Stimulated activated CD8-positive, alpha-beta memory T cell treated with anti-CD3 and anti-CD28 coated beads, Interleukin-15, amount 100 ng/mL, for 4 hours (primary cell): ENCODE data around the gene IFRD2.
A peak's percentile ranks its signal among the peaks of the same experiment; 100 is the strongest.
"Not testable (repeated sequence)": the region's sequence is repeated elsewhere in the genome, so short reads cannot be mapped to it uniquely, and the experiment has no call there.

Source experiments
- DNase-seq, 2 donors: peaks; one replicate each; pipeline ENCODE4 v3.0.0-alpha.2; 2020; ENCODE audit warnings: low read depth in 2 of 2

IFRD2 gene

GRCh38 chr3:50268276-50268675, 24.0 kb downstream of the IFRD2 start:
- no peak for DNase-seq

- DNase-seq: no peak
Observed at GRCh38 chr3:50267280-50267913, 24.8 kb downstream of the IFRD2 start.

- no peak for DNase-seq
Observed at GRCh38 chr3:50266836-50267235, 25.4 kb downstream of the IFRD2 start.

- no peak for DNase-seq
Observed at GRCh38 chr3:50266017-50266416, 26.2 kb downstream of the IFRD2 start.

GRCh38 chr3:50265571-50265970, 26.7 kb downstream of the IFRD2 start:
- DNase-seq: no peak

- no peak for DNase-seq
Observed at GRCh38 chr3:50264964-50265485, 27.2 kb downstream of the IFRD2 start.

GRCh38 chr3:50264383-50264963, 27.8 kb downstream of the IFRD2 start:
- no peak for DNase-seq

GRCh38 chr3:50263478-50264382, 28.5 kb downstream of the IFRD2 start:
- no peak for DNase-seq

GRCh38 chr3:50262778-50263177, 29.5 kb downstream of the IFRD2 start:
- no peak for DNase-seq

GRCh38 chr3:50262200-50262599, 30.0 kb downstream of the IFRD2 start:
- not testable (repeated sequence) for DNase-seq

GRCh38 chr3:50261505-50261904, 30.7 kb downstream of the IFRD2 start:
- DNase-seq: no peak

GRCh38 chr3:50260942-50261441, 31.2 kb downstream of the IFRD2 start:
- DNase-seq: no peak

GRCh38 chr3:50260027-50260941, 31.9 kb downstream of the IFRD2 start:
- DNase-seq: peak; percentile 53 to 62

GRCh38 chr3:50259432-50260026, 32.7 kb downstream of the IFRD2 start:
- no peak for DNase-seq

- DNase-seq: no peak
Observed at GRCh38 chr3:50258979-50259378, 33.2 kb downstream of the IFRD2 start.

GRCh38 chr3:50258029-50258680, 34.1 kb downstream of the IFRD2 start:
- no peak for DNase-seq

- no peak for DNase-seq
Observed at GRCh38 chr3:50256978-50257890, 35.0 kb downstream of the IFRD2 start.

GRCh38 chr3:50255251-50255615, 37.0 kb downstream of the IFRD2 start:
- no peak for DNase-seq

GRCh38 chr3:50254577-50255250, 37.5 kb downstream of the IFRD2 start:
- DNase-seq: no peak
